H9 (cell line): Measurements from ENCODE around the gene PNKD. TPM values are rescaled to one million over a fixed set of nuclear protein-coding genes. Genes with fewer than 3 reads are reported as not detected.

Source experiments
- DNase-seq: peaks from one replicate; pipeline ENCODE4 v3.0.0-alpha.2; 2017
- H2AFZ ChIP-seq: one replicate; pipeline ENCODE4 v1.6.1; 2013; ENCODE audit warnings: mild to moderate bottlenecking, low read length, control low read depth, moderate library complexity
- H2AK5ac ChIP-seq: 2 replicates; pipeline ENCODE4 v1.6.1; 2013; ENCODE audit warnings: low read length, control low read depth, mixed read lengths; ENCODE audit not compliant: insufficient read length
- H2BK120ac ChIP-seq: one replicate; pipeline ENCODE4 v1.6.1; 2013; ENCODE audit warnings: low read depth, mild to moderate bottlenecking, low read length, control low read depth, inconsistent platforms; ENCODE audit not compliant: poor library complexity, severe bottlenecking
- H2BK12ac ChIP-seq: 2 replicates; pipeline ENCODE4 v1.6.1; 2013; ENCODE audit warnings: low read length, control low read depth, mixed read lengths, low read depth; ENCODE audit not compliant: insufficient read length
- H2BK15ac ChIP-seq: 2 replicates; pipeline ENCODE4 v1.6.1; 2013; ENCODE audit warnings: low read depth, low read length, control low read depth
- H2BK20ac ChIP-seq: one replicate; pipeline ENCODE4 v1.6.1; 2013; ENCODE audit warnings: low read depth, mild to moderate bottlenecking, low read length, control low read depth, inconsistent platforms; ENCODE audit not compliant: poor library complexity, severe bottlenecking
- H2BK5ac ChIP-seq: 2 replicates; pipeline ENCODE4 v1.6.1; 2013; ENCODE audit warnings: low read length, control low read depth, mixed read lengths; ENCODE audit not compliant: insufficient read length
- H3K14ac ChIP-seq: 2 replicates; pipeline ENCODE4 v1.6.1; 2013; ENCODE audit warnings: low read length, control low read depth; ENCODE audit not compliant: insufficient read depth
- H3K18ac ChIP-seq: 2 replicates; pipeline ENCODE4 v1.6.1; 2013; ENCODE audit warnings: low read depth, mild to moderate bottlenecking, mixed read lengths, low read length, control low read depth; ENCODE audit not compliant: insufficient read length
- H3K23ac ChIP-seq: 2 replicates; pipeline ENCODE4 v1.6.1; 2013; ENCODE audit warnings: low read length, control low read depth, mixed read lengths, low read depth; ENCODE audit not compliant: insufficient read length
- H3K23me2 ChIP-seq: 2 replicates; pipeline ENCODE4 v1.6.1; 2013; ENCODE audit warnings: low read depth, mild to moderate bottlenecking, mixed read lengths, low read length, control low read depth; ENCODE audit not compliant: insufficient read length, poor library complexity, severe bottlenecking
- H3K27ac ChIP-seq: 2 replicates; pipeline ENCODE4 v1.5.1; 2013; ENCODE audit warnings: low read length, control low read depth, mixed read lengths, low read depth; ENCODE audit not compliant: insufficient read length
- H3K27me3 ChIP-seq: 2 replicates; pipeline ENCODE4 v1.6.1; 2013; ENCODE audit warnings: low read length, control low read depth, inconsistent platforms; ENCODE audit not compliant: insufficient read depth
- H3K4ac ChIP-seq: 2 replicates; pipeline ENCODE4 v1.6.1; 2013; ENCODE audit warnings: low read depth, mild to moderate bottlenecking, control low read depth, inconsistent platforms, low read length, moderate library complexity
- H3K4me1 ChIP-seq: 2 replicates; pipeline ENCODE4 v1.6.1; 2013; ENCODE audit warnings: low read length, control low read depth, inconsistent platforms; ENCODE audit not compliant: insufficient read depth
- H3K4me2 ChIP-seq: 2 replicates; pipeline ENCODE4 v1.6.1; 2013; ENCODE audit warnings: low read length, control low read depth, mixed read lengths; ENCODE audit not compliant: insufficient read length, insufficient read depth
- H3K56ac ChIP-seq: 2 replicates; pipeline ENCODE4 v1.6.1; 2013; ENCODE audit warnings: low read depth, mild to moderate bottlenecking, mixed read lengths, low read length, control low read depth; ENCODE audit not compliant: insufficient read length
- H3K79me1 ChIP-seq: 2 replicates; pipeline ENCODE4 v1.6.1; 2013; ENCODE audit warnings: low read depth, mild to moderate bottlenecking, moderate library complexity, low read length, control low read depth, inconsistent platforms; ENCODE audit not compliant: insufficient read depth, poor library complexity, severe bottlenecking
- H3K79me2 ChIP-seq: 2 replicates; pipeline ENCODE4 v1.6.1; 2013; ENCODE audit warnings: low read length, control low read depth, inconsistent platforms; ENCODE audit not compliant: insufficient read depth
- H3K9ac ChIP-seq: 2 replicates; pipeline ENCODE4 v1.6.1; 2013; ENCODE audit warnings: low read length, control low read depth, mixed read lengths; ENCODE audit not compliant: insufficient read length; ENCODE audit errors: extremely low read depth
- H3K9me3 ChIP-seq: one replicate; pipeline ENCODE4 v1.6.1; 2013; ENCODE audit warnings: low read depth, low read length, inconsistent platforms; ENCODE audit not compliant: control insufficient read depth
- H3T11ph ChIP-seq: one replicate; pipeline ENCODE4 v1.6.1; 2013; ENCODE audit warnings: mild to moderate bottlenecking, low read length, control low read depth, inconsistent platforms
- H4K20me1 ChIP-seq: one replicate; pipeline ENCODE4 v1.6.1; 2013; ENCODE audit not compliant: control insufficient read depth, insufficient read length, insufficient read depth
- H4K5ac ChIP-seq: 2 replicates; pipeline ENCODE4 v1.6.1; 2013; ENCODE audit warnings: low read depth, mild to moderate bottlenecking, mixed read lengths, low read length, control low read depth; ENCODE audit not compliant: insufficient read length
- H4K8ac ChIP-seq: replicated peaks from 2 replicates; pipeline ENCODE4 v1.6.1; 2013; ENCODE audit warnings: low read length, control low read depth, mixed read lengths, low read depth; ENCODE audit not compliant: insufficient read length
- H4K91ac ChIP-seq: 2 replicates; pipeline ENCODE4 v1.6.1; 2013; ENCODE audit warnings: low read depth, mild to moderate bottlenecking, moderate library complexity, mixed read lengths, low read length, control low read depth; ENCODE audit not compliant: insufficient read length
- H3K27ac Mint-ChIP-seq, 3 experiments: 2 replicates in 2 of 3; 3 replicates in 1 of 3; pipeline ENCODE4 v1.8.0; 2020 to 2021; ENCODE audit warnings: mixed read lengths in 3 of 3, mild to moderate bottlenecking in 1 of 3, moderate library complexity in 1 of 3
- H3K27me3 Mint-ChIP-seq: 2 replicates; pipeline ENCODE4 v1.8.0; 2021; ENCODE audit warnings: low read depth, mild to moderate bottlenecking, moderate library complexity, mixed read lengths
- H3K36me3 Mint-ChIP-seq, 3 experiments: 2 replicates in 2 of 3; 3 replicates in 1 of 3; pipeline ENCODE4 v1.8.0; 2020 to 2021; ENCODE audit warnings: low read depth in 3 of 3, mixed read lengths in 3 of 3; ENCODE audit not compliant: insufficient read depth in 1 of 3
- H3K4me1 Mint-ChIP-seq, 2 experiments: 2 replicates each; pipeline ENCODE4 v1.8.0; 2020; ENCODE audit warnings: mixed read lengths in 2 of 2
- H3K4me3 Mint-ChIP-seq, 2 experiments: 2 replicates in 1 of 2; 3 replicates in 1 of 2; pipeline ENCODE4 v1.8.0; 2020 to 2021; ENCODE audit warnings: mild to moderate bottlenecking in 2 of 2, mixed read lengths in 2 of 2, moderate library complexity in 1 of 2
- H3K9me3 Mint-ChIP-seq, 2 experiments: 2 replicates in 1 of 2; 3 replicates in 1 of 2; pipeline ENCODE4 v1.8.0; 2020; ENCODE audit warnings: mild to moderate bottlenecking in 2 of 2, mixed read lengths in 2 of 2, moderate library complexity in 1 of 2
- CTCF ChIP-seq: fragments of 200-600 bp; sonication (generic); conservative IDR thresholded peaks from 3 replicates; pipeline ENCODE4 v1.8.0; 2021; ENCODE audit warnings: antibody characterized with exemption, mild to moderate bottlenecking
- WGBS: extraction: QIAGEN DNeasy Blood & Tissue Kit; methylation state at CpG from one replicate; pipeline ENCODE4 v1.1.7; 2013; ENCODE audit warnings: missing lambda C conversion rate, low lambda C conversion rate, mixed read lengths; ENCODE audit not compliant: insufficient read length; ENCODE audit errors: extremely low coverage; 5-methylcytosine and 5-hydroxymethylcytosine counted together
- total RNA-seq: library from RNA; stranded (reverse); gene quantifications from 2 replicates; pipeline ENCODE4 v1.2.1, GENCODE V29; 2021

PNKD gene
- total RNA-seq, 1 experiment from 2014 or later, result 31.6 TPM

- peaks cover 20% of the 10 kb centered on the region for H3K27me3 ChIP-seq
- Mint-ChIP-seq H3K9me3 (no peaks in the 10 kb centered on the region; a peak in 1 of 5 replicates), H3K27ac (no peak overlapping the region), H3K4me1 (peaks cover 26 to 45% of the 10 kb centered on the region in 2 experiments), H3K4me3 (peak overlapping the region; percentile 83 to 89), H3K36me3 (no peaks in the 10 kb centered on the region), H3K27me3 (peaks cover 46% of the 10 kb centered on the region)
- no peak overlapping the region for H2AK5ac ChIP-seq
- H3K23ac ChIP-seq, result no peak overlapping the region
- no peaks in the 10 kb centered on the region for H3K79me1 ChIP-seq
- H3K79me2 ChIP-seq, result no peaks in the 10 kb centered on the region
- peak overlapping the region; percentile 21 for H3K18ac ChIP-seq
- peaks cover 29% of the 10 kb centered on the region for H3K23me2 ChIP-seq
- no peak overlapping the region for H3K9ac ChIP-seq
- H4K5ac ChIP-seq, result no peak overlapping the region
- H2BK120ac ChIP-seq, result no peak overlapping the region
- WGBS, result no CpG with 5 or more reads among the region's 16 CpGs
- no peak overlapping the region for H4K8ac ChIP-seq
- H2BK20ac ChIP-seq, result no peak overlapping the region
- no peak overlapping the region for H3K4ac ChIP-seq
- peak overlapping the region; percentile 41 for H2AFZ ChIP-seq
- H3K56ac ChIP-seq, result no peak overlapping the region
- no peak overlapping the region for H2BK15ac ChIP-seq
- no peaks in the 10 kb centered on the region for H3K9me3 ChIP-seq
- H3T11ph ChIP-seq, result no peak overlapping the region
- no peaks in the 10 kb centered on the region for H4K20me1 ChIP-seq
- H3K4me1 ChIP-seq, result no peaks in the 10 kb centered on the region; the same call in 1 of the 2 replicates
- peak overlapping the region; percentile 16; the same call in 1 of the 2 replicates for H3K14ac ChIP-seq
- H2BK12ac ChIP-seq, result no peak overlapping the region
- TF ChIP-seq CTCF, result no peak
- H4K91ac ChIP-seq, result no peak overlapping the region
- H3K4me2 ChIP-seq, result peak overlapping the region; percentile 93
- H3K27ac ChIP-seq, result no peak overlapping the region
- no peak overlapping the region for H2BK5ac ChIP-seq
- DNase-seq, result no peak
Observed at GRCh38 chr2:218395456-218395825, 125.1 kb downstream of the PNKD start.
